Globus pallidus (tissue), 1 donor: ENCODE data around the gene GRIK3.

ENCODE experiments used
- DNase-seq: peaks from one replicate; pipeline ENCODE4 v3.0.0-alpha.2; 2015; ENCODE audit warnings: low spot score

The GRIK3 gene

GRCh38 chr1:37043101-37043500, 8.8 kb upstream of the GRIK3 start:
- DNase-seq: no peak

GRCh38 chr1:37042506-37042905, 8.2 kb upstream of the GRIK3 start:
- no peak for DNase-seq

- DNase-seq: no peak
Measured at GRCh38 chr1:37041483-37041882, 7.2 kb upstream of the GRIK3 start.

- no peak for DNase-seq
Measured at GRCh38 chr1:37040773-37041172, 6.5 kb upstream of the GRIK3 start.

GRCh38 chr1:37040261-37040660, 5.9 kb upstream of the GRIK3 start:
- DNase-seq: no peak

GRCh38 chr1:37038227-37039093, 4.1 kb upstream of the GRIK3 start:
- DNase-seq: peak; percentile 87

GRCh38 chr1:37037690-37038089, 3.4 kb upstream of the GRIK3 start:
- peak; percentile 55 for DNase-seq

- peak; percentile 40 for DNase-seq
Measured at GRCh38 chr1:37036667-37037053, 2.3 kb upstream of the GRIK3 start.

GRCh38 chr1:37035796-37036666, 1.7 kb upstream of the GRIK3 start:
- DNase-seq: no peak

- no peak for DNase-seq
Measured at GRCh38 chr1:37035014-37035691, 838 bp upstream of the GRIK3 start.

GRCh38 chr1:37033355-37034101, 787 bp downstream of the GRIK3 start:
- no peak for DNase-seq

GRCh38 chr1:37032660-37033354, 1.5 kb downstream of the GRIK3 start:
- no peak for DNase-seq

GRCh38 chr1:37031871-37032270, 2.4 kb downstream of the GRIK3 start:
- DNase-seq: no peak

GRCh38 chr1:37031429-37031828, 2.9 kb downstream of the GRIK3 start:
- DNase-seq: no peak

- no peak for DNase-seq
Measured at GRCh38 chr1:37028981-37029617, 5.2 kb downstream of the GRIK3 start.

- DNase-seq: no peak
Measured at GRCh38 chr1:37021502-37021901, 12.8 kb downstream of the GRIK3 start.

GRCh38 chr1:37020653-37021277, 13.6 kb downstream of the GRIK3 start:
- DNase-seq: no peak

GRCh38 chr1:37018510-37018909, 15.8 kb downstream of the GRIK3 start:
- DNase-seq: no peak

- DNase-seq: no peak
Measured at GRCh38 chr1:37017720-37018119, 16.6 kb downstream of the GRIK3 start.

GRCh38 chr1:37016121-37016520, 18.2 kb downstream of the GRIK3 start:
- DNase-seq: no peak
